NCI-H2081 (cell line): Measurements from ENCODE around the gene SEC11A.
"Not testable (repeated sequence)": the region's sequence is repeated elsewhere in the genome, so short reads cannot be mapped to it uniquely, and the experiment has no call there.

Experiments
- DNase-seq, 2 experiments: peaks; one replicate each; lab custom pipeline; 2025; lab: John Stamatoyannopoulos, UW

The SEC11A gene

DNA sequence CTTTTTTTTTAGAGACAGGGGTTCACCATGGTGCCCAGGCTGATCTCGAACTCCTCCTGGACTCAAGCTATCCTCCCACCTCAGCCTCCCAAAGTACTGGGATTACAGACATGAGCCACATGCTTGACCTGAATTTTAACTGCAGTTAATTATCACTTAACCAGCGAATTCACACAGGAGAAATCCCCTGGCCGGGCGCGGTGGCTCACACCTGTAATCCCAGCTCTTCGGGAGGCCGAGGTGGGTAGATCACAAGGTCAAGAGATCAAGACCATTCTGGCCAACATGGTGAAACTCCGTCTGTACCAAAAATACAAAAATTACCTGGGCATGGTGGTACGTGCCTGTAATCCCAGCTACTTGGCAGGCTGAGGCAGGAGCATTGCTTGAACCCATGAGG is 74.1 kb downstream of the SEC11A start:
- not testable (repeated sequence) for DNase-seq

DNA sequence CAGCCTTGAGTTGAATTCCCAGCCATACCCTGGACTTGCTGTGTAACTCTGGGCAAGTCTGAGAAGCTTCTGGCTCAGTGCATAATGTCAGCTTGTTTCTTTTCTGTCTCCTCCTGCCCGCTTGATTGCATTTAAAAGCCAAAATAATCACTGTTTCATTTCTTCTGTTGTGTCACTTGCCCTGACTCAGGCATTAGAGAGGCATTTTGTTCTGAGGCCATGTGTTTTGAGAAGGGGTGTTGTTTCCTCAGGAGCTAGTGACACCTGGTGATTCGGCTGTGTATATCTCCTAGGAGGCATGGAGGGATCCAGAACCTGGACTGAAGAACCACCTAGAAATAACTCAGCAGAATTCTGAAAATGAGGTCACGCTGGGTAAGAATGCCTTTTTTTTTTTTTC is 77.8 kb downstream of the SEC11A start:
- peak in 1 of 2 experiments; percentile 15 for DNase-seq

DNA sequence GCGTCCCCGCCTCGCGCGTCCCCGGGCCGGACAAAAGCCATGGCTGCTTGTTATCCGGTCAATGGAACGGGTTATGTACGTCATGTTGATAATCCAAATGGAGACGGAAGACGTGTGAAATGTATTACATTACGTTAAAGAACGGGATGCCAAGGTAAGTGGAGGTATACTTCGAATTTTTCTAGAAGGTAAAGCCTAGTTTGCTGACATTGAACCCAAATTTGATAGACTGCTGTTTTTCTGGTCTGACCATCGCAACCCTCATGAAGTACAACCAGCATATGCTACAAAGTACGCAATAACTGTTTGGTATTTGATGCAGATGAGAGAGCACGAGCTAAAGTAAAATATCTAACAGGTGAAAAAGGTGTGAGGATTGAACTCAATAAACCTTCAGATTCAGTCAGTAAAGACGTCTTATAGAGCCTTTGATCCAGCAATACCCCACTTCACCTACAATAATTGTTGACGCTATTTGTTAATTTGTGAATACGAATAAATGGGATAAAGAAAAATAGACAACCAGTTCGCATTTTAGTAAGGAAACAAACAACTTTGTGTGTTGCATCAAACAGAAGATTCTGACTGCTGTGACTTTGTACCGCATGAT is 81.6 kb downstream of the SEC11A start:
- DNase-seq, result no peak

DNA sequence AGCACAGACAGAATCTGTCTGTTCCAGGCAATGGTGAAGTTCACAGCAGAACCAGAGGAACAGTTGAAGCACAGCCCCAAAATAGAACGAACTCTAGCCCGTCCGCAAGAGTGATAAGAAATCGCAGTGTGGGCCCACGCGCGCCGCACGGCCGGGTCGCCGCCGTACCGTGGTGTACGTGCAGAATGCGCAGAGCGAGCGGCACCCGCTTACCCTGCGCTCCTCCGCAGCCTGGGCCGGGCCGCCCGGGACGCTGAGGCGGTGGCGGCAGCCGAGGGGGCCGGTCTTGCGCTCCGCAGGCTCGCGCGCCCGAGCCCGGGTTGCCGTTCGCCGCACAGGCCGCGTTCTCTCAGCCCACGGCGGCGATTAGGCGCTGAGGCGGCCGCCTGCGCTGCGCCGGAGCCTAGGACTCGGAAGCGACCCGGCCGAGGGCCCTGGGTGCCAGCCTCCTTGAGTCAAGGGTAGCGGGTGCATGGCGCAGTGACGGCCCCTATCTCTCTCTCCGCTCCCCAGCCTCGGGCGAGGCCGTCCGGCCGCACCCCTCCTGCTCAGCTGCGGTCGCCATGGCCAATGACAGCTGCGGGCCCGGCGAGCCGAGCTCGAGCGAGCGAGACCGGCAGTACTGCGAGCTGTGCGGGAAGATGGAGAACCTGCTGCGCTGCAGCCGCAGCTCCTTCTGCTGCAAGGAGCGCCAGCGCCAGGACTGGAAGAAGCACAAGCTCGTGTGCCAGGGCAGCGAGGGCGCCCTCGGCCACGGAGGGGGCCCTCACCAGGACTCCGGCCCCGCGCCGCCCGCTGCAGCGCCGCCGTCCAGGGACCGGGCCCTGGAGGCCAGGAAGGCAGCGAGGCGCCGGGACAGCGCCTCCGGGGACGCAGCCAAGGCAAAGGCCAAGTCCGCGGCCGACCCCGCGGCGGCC is 82.4 kb downstream of the SEC11A start:
- DNase-seq, result peak; percentile 38 to 67

DNA sequence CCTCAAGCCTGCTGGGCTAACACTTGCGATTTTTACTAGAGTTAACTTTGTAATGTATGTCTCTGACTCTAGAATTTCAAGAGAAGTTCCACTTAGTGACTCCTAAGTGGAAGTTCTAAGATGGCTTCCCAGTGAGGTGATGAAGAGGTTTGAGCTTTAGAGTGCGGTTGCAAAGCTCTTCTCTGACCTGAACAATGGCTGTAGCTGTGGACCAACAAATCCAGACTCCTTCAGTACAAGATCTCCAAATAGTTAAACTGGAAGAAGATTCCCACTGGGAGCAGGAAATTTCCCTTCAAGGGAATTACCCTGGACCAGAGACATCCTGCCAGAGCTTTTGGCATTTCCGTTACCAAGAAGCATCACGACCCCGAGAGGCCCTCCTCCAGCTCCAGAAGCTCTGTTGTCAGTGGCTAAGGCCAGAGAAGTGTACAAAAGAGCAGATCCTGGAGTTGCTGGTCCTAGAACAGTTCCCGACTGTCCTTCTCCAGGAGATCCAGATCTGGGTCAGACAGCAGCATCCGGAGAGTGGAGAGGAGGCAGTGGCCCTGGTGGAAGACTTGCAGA is 84.2 kb downstream of the SEC11A start:
- DNase-seq, result no peak

DNA sequence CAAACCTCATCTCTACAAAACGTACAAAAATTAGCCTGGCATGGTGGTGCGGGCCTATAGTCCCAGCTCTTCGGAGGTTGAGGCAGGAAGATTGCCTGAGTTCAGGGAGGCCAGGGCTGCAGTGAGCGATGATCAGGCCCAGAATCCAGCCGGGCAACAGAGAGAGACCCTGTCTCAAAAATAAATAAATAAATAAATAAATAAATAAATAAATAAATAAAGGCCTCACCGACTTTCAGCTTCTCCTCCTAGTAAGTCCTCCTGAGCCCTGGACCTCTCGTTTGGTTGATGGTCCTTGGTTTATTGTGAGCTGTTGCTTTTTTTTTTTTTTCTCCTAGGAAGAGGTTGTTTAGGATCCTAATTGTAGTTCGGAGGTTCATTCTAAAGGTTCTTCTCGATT is 86.9 kb downstream of the SEC11A start:
- no peak for DNase-seq

DNA sequence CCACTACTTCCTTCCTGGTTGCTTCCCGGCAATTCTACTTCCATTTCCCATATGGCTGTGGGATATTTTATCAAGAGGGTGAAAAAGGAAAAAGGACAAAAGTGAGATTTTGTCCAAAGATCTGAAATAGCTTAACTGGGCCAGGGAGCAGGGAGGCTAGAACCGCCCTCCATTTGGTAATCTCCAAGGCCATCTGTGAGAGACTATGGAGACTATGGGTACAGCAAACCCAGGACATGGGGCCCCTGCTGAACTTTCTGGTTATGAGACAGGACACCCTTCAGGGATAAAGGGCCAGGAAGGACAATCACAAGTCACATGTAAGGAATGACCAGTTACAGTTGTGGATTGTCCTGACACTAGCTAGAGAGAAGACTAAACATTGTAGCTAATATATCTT is 90.8 kb downstream of the SEC11A start:
- DNase-seq, result no peak

DNA sequence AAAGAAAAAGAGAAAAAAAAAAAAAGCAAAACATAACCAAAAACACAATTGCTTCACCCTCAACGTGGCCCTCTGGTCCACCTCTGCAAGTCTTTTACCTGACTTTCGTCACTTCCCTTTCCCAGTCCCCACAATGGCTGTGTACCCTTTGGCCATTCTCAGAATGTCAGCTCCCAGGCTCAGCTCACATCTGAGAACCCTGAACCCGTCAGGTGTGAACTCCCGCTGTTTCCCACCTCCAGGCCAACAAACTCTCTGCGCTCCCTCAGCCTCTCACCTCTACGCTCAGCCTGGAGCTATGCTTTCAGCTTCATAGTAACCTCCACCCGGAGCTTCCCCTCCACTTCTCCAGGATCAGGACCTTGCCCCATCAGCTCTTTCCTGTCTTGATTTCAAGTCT is 91.6 kb downstream of the SEC11A start:
- DNase-seq, result no peak

DNA sequence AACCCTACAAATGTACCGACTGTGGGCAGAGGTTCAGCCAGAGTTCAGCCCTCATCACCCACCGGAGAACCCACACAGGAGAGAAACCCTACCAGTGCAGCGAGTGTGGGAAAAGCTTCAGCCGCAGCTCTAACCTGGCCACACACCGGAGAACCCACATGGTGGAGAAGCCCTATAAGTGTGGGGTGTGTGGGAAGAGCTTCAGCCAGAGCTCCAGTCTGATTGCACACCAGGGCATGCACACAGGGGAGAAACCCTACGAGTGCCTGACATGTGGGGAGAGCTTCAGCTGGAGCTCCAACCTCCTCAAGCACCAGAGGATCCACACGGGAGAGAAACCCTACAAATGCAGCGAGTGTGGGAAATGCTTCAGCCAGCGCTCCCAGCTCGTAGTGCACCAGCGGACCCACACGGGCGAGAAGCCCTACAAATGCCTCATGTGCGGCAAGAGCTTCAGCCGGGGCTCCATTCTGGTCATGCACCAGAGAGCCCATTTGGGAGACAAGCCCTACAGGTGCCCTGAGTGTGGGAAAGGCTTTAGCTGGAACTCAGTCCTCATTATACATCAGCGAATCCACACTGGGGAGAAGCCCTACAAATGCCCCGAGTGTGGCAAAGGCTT is 94.5 kb downstream of the SEC11A start:
- DNase-seq, result no peak

DNA sequence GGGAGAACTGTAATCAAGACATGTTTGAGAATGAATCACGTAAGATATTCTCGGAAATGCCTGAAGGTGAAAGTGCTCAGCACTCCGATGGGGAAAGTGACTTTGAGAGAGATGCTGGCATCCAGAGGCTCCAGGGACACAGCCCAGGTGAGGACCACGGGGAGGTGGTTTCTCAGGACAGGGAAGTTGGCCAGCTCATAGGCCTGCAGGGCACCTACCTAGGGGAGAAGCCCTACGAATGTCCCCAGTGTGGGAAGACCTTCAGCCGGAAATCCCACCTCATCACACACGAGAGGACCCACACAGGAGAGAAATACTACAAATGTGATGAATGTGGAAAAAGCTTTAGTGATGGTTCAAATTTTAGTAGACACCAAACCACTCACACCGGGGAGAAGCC is 95.3 kb downstream of the SEC11A start:
- no peak for DNase-seq
